HG03175 (cell line): Measurements from ENCODE around the gene FILIP1L.

Source experiments
- ATAC-seq: cut with Tn5 transposase; IDR thresholded peaks from one replicate; pipeline ENCODE4 v1.9.1; 2021; ENCODE audit warnings: mild to moderate bottlenecking, moderate library complexity; ENCODE audit not compliant: unreplicated experiment

The FILIP1L gene

GRCh38 chr3:100045696-100046095, 68.6 kb downstream of the FILIP1L start:
- no peak for ATAC-seq

GRCh38 chr3:100044369-100044768, 69.9 kb downstream of the FILIP1L start:
- peak; percentile 81 for ATAC-seq

- ATAC-seq: no peak
These were observed 71.0 kb downstream of the FILIP1L start for GRCh38 chr3:100043271-100043670.

GRCh38 chr3:100042166-100042981, 71.9 kb downstream of the FILIP1L start:
- no peak for ATAC-seq

DNA sequence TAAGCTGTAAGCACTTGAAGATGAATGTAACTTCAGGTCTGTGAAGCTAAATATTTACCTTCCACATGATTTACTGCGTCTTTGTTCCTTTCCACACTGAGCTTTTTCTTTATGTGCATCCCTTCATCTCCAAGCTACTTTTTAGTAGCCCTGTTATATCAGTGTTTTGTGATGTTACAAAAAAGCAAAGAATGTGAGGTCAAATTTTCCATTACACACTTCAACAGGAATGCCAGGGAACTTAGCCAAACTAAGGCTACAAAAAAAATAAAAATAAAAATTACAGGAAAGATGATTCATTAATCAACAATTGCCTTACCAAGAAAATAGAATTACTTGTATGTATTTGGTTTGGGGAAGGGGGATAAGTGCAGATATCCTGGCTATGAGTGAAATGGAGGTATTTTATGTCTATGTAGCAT, 73.0 kb downstream of the FILIP1L start:
- ATAC-seq: no peak

DNA sequence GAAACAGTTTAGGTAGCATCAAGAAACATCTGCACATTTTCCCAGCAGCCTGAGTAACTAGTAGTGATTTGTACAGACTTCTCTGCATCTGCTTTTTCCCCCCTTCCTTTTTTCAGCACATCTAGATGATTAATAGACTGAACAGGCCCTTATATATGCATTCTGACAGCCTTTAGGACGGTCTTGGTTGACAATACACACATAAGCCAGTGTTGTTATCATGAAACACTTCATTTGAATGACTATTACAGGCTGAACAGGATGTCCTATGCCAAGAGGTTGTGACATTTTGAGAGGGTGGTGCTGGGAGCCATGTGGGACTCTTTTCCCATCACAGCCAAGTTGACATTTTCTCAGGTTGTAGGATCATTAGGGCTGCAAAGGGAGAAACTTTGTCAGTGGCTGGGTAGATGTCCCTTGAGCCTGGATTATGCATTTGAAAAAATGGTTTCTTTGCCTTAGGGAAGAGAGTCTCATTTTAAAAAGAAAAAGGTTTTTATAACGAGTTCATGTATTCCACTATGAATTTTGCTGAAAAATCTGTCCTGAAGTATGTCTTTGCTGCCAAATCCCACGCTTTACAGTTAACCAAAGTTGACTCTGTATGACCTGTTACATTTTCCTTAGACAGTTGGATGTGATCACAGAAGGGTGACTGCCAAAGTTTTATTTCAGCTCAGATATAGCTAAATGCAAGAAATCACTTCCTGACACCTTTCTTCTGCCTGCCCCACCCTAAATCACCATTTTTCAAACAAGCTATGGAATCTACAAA, 73.7 kb downstream of the FILIP1L start:
- no peak for ATAC-seq

- ATAC-seq: no peak
These were observed 75.2 kb downstream of the FILIP1L start for GRCh38 chr3:100039075-100039474.

DNA sequence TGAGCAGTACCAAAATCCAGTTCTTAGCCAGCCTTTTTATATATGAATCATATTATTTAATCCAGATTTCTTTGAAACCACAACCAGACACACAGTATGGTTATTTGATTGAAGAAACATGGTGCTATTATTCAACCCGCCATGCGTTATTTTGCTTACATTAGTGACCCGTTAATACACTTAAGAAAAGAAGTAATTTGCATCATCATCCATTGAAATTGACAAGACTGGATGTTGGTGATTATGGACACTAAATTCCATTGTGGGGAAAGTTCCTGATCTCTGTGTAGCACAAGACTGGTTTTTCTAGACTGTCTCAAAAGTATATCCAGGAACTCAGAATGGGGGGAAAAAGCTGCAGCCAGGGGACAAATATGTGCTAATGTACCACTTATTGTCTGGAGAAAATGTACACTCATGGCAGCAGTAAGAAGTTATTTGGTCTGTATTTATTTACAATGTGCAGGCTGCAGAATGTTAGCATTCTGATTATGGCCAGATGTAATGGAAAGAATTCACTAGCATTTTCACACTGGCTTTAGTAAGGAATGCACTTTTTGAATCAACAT, 80.3 kb downstream of the FILIP1L start:
- ATAC-seq: no peak

- no peak for ATAC-seq
These were observed 81.1 kb downstream of the FILIP1L start for GRCh38 chr3:100033184-100033583.

GRCh38 chr3:100032243-100032642, 82.1 kb downstream of the FILIP1L start:
- ATAC-seq: no peak

DNA sequence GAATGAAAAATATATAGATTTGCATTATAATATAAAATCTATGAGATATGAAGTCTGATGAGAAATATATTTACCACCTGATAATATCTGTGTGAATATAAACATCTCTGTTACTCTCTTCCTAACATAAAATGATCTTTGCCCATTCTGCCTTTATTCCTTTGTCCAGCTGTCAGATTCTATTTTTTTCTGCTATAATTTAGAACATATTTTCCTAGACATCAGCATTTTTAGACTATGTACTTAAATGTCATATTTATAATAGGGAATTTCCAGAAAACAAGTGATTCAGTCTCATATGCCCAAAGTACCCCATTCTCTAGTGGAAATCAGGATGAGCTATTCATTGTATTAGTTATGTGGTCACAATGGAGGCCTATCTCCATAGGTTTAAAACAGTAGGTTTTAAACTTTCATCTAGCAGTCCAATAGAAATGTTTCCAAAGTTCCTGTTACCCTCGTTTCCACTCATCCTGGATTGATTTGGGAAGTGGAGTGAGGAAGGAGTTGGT, 83.3 kb downstream of the FILIP1L start:
- ATAC-seq: no peak

GRCh38 chr3:100030346-100030745, 84.0 kb downstream of the FILIP1L start:
- ATAC-seq: no peak

DNA sequence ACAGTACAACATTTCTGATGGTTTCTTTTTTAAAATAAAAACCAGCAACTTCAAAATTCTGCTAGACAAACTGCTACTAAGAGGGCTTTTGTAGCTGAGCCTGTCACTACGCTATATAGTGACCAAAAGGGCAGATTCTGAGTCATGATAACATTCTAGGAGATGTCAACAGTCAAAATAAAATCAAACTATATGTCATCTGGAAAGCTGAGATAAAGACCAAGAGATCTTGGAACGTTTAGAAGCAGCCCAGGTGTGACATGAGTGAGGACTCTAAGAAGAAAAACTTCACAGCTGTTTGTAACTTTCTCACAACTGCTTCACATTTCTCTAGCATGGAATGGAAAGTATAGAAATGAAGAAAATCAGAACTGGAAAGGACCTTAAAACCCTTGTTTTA, 84.6 kb downstream of the FILIP1L start:
- ATAC-seq: no peak

- ATAC-seq: no peak
These were observed 85.2 kb downstream of the FILIP1L start for GRCh38 chr3:100029052-100029451.

GRCh38 chr3:100027321-100027720, 87.0 kb downstream of the FILIP1L start:
- no peak for ATAC-seq

DNA sequence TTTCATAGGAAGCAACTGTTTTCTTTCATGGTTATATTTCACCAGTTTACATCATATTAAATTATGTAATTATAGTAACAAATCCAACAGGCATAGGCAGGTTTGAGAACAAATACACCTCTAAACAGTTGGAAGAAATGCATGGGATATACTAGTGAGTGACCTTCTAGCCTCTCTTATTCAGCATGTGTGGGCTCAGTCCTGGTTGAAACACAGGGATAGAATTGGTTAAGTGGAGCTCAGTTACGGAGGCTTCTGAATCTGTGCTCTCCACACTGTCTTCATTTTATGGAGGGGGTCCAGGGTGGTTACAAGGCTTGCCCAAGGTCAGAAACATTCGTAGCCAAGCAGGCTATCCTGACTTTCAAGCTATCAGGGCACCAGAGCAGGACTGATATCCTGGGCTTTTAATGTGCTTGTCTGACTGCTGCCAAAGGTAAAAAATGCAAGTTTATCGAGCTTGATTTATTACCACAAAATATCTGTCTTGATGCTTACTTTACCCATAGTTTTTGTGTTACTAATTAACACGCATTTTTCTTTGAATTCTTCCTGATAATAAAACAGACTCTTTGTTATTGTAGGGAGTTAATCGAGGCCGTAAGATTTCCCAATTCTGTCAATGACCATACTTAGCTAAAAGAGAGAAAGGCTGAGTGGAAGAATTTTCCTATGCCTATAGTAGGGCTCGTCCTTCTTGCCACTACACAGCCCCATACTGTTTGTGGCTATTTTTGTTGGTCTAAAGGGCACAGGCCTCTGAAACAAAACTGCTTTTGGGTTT, 89.6 kb downstream of the FILIP1L start:
- ATAC-seq: no peak

DNA sequence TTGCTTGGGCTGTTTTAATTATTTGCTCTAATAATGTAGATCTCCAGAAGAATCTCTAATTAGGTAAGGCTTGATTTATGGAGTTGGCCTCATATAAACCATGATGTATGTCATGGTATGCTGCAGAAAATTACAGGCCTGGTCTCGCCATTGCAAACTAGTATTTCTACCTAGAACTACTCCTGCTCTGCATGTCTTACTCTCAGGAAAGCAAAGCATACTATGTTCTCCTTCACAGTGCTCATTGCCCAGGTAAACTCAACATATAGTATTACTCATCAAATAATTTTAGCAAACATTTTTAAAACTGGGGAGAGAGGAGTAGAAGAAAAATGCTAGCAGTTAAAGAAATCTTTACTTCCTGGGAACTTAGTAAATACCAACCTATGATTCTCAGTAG, 90.7 kb downstream of the FILIP1L start:
- no peak for ATAC-seq

- ATAC-seq: no peak
These were observed 91.2 kb downstream of the FILIP1L start for GRCh38 chr3:100023150-100023549.

DNA sequence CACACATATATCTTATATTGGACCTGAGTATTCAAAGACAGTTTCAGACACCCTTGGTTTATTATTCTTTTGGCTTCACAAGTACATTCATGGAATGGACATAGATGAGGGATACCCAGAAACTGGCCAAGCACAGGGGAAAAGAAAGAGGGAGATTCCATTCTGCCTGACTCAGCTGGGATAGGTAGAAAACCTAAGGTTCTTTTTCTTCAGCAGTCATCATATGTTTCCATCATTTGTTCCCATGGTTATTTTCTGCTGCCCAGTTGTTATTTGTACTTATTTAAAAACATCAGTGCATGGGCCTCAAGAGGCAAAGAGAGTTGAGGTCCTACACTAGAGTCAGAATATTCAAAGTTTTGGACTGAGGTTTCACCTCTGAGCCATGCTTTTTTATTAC, 91.8 kb downstream of the FILIP1L start:
- no peak for ATAC-seq

DNA sequence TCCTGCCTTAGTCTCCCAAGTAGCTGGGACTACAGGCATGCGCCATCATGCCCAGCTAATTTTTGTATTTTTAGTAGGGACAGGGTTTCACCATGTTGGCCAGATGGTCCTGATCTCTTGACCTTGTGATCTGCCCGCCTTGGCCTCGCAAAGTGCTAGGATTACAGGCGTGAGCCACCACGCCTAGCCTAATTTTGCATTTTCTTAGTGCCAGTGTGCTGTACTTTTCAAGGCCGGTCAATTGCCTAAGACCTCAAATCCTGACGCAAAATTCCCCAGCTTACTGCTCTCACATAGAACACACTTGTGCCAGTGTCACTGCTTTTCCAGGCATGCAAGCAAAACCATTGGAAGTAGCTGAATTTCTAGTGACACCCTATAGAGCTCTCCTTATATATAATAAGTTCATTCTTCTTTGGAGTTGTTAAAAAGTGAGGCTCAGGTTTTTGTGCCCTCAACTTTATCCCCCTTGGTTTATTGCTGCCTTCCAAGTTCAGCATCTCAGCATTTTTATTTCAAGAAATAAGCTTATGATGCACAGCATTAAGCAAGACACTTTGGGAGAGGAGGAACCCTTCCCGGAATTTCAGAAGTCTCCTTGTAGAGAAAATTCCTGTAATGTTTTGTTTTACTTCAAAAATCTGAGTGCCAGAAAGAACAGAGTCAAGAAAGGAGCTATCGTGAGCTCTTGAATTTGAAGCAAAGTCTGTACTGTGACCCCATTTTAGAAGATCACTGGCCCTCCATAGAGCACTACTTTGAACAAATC, 93.2 kb downstream of the FILIP1L start:
- ATAC-seq: no peak
